ENCODE measurements around the gene KCNJ8. TPM values are rescaled to one million over a fixed set of nuclear protein-coding genes. Genes with fewer than 3 reads are reported as not detected.
"Not testable (repeated sequence)": the region's sequence is repeated elsewhere in the genome, so short reads cannot be mapped to it uniquely, and the experiment has no call there.

The KCNJ8 gene
- not detected in 2 replicates for total RNA-seq

- intact Hi-C loops (cut with micrococcal nuclease) = loop anchor here (5.0 kb wide), 1 partner anchor 168 kb away; the partner anchor contains the start of gene ABCC9
Measured at GRCh38 chr12:21774358-21775132, at the start of gene KCNJ8. TSS of gene KCNJ8 (minus strand) at chr12:21774706. CDS start at chr12:21773616, 1,090 bp downstream.

- intact Hi-C loops (cut with micrococcal nuclease) = no loop called here
Measured at GRCh38 chr12:21823581-21823980, 49.1 kb upstream of the KCNJ8 start.

DNA sequence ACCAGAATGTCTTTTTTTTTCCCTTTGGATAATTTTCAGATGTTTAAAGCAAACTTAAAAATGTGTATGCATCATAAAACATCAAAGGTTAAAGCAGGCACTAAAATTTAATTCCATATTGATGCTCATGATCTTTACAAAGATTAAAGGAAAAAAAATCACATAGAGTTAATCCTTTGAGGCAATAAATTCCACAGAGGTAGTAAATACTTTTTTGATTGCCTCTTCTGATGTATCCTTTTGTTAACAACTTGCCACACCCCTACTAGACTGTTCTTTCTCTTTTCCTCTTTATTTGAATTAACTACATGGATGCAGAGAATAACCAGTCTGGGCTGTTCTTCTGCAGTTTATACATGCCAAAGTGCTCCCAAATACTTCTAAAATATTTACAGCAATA lies 45.2 kb upstream of the KCNJ8 start:
- intact Hi-C loops (cut with micrococcal nuclease) = no loop called here

- intact Hi-C loops (cut with micrococcal nuclease) = no loop called here
Measured at GRCh38 chr12:21819236-21819635, 44.7 kb upstream of the KCNJ8 start.

- intact Hi-C loops (cut with micrococcal nuclease) = no loop called here
Measured at GRCh38 chr12:21818627-21819026, 44.1 kb upstream of the KCNJ8 start.

GRCh38 chr12:21815306-21816062 lies 41.0 kb upstream of the KCNJ8 start:
- intact Hi-C loops (cut with micrococcal nuclease) = no loop called here

DNA sequence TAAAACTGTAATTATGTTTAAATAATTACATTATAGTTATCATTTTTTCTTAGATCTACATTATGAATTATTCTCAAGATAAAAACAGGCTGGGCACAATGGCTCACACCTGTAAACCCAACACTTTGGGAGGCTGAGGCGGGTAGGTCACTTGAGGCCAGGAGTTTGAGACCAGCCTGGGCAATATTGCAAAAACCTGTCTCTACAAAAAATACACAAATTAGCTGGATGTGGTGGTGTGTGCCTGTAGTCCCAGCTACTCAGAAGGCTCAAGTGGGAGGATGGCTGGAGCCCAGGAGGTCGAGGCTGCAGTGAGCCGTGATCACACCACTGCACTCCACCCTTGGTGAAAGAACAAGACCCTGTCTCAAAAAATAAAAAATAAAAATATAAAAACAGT lies 40.3 kb upstream of the KCNJ8 start:
- intact Hi-C loops (cut with micrococcal nuclease) = no loop called here

- intact Hi-C loops (cut with micrococcal nuclease) = no loop called here
Measured at GRCh38 chr12:21814327-21814726, 39.8 kb upstream of the KCNJ8 start.

- intact Hi-C loops (cut with micrococcal nuclease) = no loop called here
Measured at GRCh38 chr12:21813751-21814150, 39.2 kb upstream of the KCNJ8 start.

DNA sequence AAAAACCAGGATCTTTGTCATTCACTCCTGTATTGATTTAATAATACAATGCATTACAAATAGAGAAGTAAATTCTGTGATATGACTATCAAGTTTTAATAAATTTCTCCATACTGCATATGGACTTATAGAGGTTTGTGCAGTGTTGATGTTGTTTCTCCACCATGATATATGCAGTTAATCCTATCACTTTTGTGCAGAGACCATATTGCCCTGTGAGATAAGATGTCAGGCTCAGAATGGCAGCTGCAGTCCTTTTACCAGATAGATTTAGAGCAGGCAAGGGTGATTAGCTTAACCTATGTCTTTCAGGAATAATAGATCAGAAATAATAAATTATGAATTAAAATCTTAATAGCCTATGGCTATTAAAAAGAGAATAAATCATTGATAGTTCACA lies 38.6 kb upstream of the KCNJ8 start:
- intact Hi-C loops (cut with micrococcal nuclease) = no loop called here

DNA sequence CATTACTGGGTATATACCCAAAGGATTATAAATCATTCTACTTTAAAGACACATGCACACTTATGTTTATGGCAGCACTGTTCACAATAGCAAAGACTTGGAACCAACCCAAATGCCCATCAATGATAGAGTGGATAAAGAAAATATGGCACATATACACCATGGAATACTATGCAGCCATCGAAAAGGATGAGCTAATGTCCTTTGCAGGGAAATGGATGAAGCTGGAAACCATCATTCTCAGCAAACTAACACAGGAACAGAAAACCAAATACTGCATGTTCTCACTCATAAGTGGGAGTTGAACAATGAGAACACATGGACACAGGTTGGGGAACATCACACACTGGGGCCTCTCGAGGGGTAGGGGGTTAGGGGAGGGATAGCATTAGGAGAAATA lies 37.8 kb upstream of the KCNJ8 start:
- intact Hi-C loops (cut with micrococcal nuclease) = not testable (repeated sequence)

DNA sequence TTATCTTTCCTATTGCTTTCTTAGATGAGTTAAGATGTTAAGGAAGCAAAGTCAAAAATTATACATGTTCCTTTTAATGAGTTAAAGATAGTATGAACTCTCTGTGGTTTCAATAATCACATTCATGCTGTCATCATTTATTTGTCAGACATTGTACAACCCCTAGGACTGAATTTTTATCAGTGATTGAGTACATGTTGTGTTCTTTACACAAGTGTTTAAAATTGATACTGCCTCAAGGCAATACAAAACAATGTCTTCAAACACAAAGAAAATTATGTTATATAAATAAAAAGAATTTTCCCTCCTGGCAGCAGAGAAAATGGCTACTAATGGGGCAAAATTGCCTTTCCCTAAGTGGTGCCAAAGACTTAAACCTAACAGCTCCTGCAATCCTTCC lies 34.6 kb upstream of the KCNJ8 start:
- intact Hi-C loops (cut with micrococcal nuclease) = no loop called here

DNA sequence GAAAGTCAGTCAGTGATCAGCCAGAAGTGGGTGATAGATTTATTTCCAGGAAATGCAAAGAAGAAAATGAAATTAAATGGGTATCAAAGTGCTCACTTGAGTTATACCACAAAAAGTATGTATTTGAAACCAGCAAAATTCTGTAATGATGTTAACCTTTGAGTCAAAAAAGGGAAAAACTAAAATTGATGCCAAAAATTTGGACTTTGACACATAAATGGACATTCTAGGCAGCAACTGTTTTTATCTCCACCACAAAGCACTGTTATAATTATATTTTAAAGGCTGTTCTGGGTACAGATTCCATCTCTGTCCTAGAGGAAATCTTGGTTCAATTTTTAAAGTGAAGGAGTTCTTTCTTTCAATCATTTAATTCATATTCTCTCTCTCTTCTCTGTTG lies 31.7 kb upstream of the KCNJ8 start:
- intact Hi-C loops (cut with micrococcal nuclease) = no loop called here

DNA sequence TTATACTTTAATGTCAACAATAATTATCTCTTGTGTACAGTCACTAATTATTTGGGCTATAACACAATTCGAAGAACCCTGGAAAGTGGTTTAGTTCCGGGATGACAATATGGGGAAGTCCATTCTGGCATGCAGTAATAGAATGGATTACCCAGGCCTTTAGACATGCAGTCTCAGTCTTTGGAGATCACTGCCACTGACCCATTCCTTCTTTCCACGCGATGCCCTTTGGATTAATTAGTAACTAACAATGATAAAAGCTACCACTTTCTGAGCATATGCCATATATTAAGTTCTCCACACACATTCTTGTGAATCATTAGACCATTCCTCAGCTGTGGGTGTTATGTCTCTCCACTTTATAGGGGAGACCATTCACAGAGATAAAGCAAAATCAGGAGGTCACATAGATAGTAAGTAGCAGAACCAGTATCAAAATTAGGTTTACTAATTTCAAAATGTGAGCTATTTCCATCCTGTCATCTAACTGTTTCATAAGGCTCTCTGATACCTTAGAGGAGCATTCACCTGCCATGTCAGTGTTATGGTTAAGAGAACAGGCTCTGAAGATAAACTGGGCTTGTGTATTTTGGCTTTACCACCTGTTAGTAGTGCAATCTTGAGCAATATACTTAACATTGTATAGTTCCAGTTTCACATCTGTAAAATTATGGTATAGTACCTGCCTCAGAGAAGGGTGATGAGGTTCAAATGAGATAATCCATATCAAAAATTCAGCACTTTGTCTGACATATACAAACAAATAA lies 27.2 kb upstream of the KCNJ8 start:
- intact Hi-C loops (cut with micrococcal nuclease) = no loop called here

DNA sequence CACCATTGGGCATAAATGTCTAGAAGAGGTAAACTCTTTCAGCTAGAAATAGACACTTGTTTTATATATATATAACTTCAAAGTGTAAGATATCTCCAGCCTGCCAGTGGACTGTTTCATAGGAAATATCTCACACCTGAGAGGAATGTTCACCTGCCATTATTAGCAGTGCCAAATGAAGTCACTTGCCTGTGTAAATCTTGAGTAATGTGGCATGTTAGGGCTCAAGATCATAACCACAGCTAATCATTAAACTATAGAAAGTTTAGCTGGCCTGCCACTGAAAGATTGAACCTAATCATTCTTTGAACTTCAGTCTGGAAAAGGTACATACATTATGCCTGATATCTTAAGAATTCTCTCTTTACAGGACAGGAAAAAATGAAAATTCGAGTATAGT lies 25.5 kb upstream of the KCNJ8 start:
- intact Hi-C loops (cut with micrococcal nuclease) = no loop called here

DNA sequence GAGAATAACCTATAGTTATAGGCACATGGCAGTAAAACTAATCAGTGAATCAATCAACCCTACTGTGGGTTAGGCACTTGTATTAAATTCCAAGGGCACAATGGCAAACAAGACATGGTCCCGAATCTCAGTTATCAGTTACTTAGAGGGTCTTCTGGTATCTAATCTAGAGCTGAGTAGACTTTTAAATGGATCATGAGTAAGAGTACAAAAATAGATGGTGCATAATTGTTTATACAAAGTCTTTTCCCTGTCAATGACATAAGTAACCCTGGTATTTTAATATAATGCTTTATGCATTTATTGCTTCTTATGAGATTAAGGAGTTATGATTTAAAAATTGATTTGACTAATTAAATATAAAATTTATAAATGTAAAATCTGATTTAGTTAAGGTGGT lies 23.0 kb upstream of the KCNJ8 start:
- intact Hi-C loops (cut with micrococcal nuclease) = no loop called here

GRCh38 chr12:21795648-21796328 lies 21.3 kb upstream of the KCNJ8 start:
- intact Hi-C loops (cut with micrococcal nuclease) = no loop called here

DNA sequence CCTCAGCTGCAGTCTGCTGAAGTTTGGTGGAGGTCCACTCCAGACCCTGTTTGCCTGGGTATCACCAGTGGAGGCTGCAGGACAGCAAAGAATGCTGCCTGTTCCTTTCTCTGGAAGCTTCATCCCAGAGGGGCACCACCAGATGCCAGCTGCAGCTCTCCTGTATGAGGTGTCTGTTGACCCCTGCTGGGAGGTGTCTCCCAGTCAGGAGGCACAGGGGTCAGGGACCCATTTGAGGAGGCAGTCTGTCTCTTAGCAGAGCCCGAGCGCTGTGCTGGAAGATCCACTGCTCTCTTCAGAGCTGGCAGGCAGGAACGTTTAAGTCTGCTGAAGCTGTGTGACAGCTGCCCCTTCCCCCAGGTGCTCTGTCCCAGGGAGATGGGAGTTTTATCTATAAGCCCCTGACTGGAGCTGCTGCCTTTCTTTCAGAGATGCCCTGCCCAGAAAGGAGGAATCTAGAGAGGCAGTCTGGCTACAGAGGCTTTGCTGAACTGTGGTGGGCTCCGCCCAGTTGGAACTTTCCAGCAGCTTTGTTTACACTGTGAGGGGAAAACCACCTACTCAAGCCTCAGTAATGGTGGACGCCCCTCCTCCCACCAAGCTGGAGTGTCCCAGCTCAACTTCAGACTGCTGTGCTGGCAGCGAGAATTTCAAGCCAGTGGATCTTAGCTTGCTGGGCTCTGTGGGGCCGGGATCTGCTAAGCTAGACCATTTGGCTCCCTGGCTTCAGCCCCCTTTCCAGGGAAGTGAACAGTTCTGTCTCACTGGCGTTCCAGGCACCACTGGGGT lies 20.5 kb upstream of the KCNJ8 start:
- intact Hi-C loops (cut with micrococcal nuclease) = not testable (repeated sequence)

DNA sequence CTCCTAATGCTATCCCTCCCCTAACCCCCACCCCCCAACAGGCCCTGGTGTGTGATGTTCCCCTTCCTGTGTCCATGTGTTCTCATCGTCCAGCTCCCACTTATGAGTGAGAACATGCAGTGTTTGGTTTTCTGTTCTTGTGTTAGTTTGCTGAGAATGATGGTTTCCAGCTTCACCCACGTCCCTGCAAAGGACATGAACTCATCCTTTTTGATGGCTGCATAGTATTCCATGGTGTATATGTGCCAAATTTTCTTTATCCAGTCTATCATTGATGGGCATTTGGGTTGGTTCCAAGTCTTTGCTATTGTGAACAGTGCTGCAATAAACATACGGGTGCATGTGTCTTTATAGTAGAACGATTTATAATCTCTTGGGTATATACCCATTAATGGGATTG lies 15.2 kb upstream of the KCNJ8 start:
- intact Hi-C loops (cut with micrococcal nuclease) = not testable (repeated sequence)
